HepG2 (cell line): ENCODE measurements around the gene E2F3. TPM values are rescaled to one million over a fixed set of nuclear protein-coding genes. Genes with fewer than 3 reads are reported as not detected.
A peak's percentile ranks its signal among the peaks of the same experiment; 100 is the strongest.

Source experiments
- ATF3 ChIP-seq: sonication (generic); formaldehyde crosslinking; IDR thresholded peaks from 2 replicates; pipeline ENCODE4 v1.4.0; 2020; ENCODE audit warnings: missing genetic modification reagents
- BCLAF1 ChIP-seq: fragments of 450-650 bp; IDR thresholded peaks from 2 replicates; pipeline ENCODE4 v1.6.1; 2017; ENCODE audit warnings: mild to moderate bottlenecking
- GATAD2A ChIP-seq: IDR thresholded peaks from 2 replicates; pipeline ENCODE4 v1.6.1; 2016
- HMGA1 ChIP-seq: sonication (generic); formaldehyde crosslinking; conservative IDR thresholded peaks from 2 replicates; pipeline ENCODE4 v1.4.0; 2020; ENCODE audit warnings: missing genetic modification reagents
- HNF1B ChIP-seq: sonication (generic); formaldehyde crosslinking; IDR thresholded peaks from 2 replicates; pipeline ENCODE4 v1.5.1; 2020; ENCODE audit warnings: mild to moderate bottlenecking, moderate library complexity, missing genetic modification reagents
- ISL2 ChIP-seq: sonication (generic); formaldehyde crosslinking; IDR thresholded peaks from 2 replicates; pipeline ENCODE4 v1.5.0; 2020; ENCODE audit warnings: missing genetic modification reagents
- NCOA2 ChIP-seq: sonication (generic); formaldehyde crosslinking; IDR thresholded peaks from 2 replicates; pipeline ENCODE4 v1.8.0; 2022; ENCODE audit warnings: inconsistent platforms
- PREB ChIP-seq: sonication (generic); formaldehyde crosslinking; IDR thresholded peaks from 2 replicates; pipeline ENCODE4 v1.4.0; 2020; ENCODE audit warnings: missing genetic modification reagents
- SPEN ChIP-seq: sonication (generic); formaldehyde crosslinking; IDR thresholded peaks from 2 replicates; pipeline ENCODE4 v1.5.1; 2020; ENCODE audit warnings: low read depth, mild to moderate bottlenecking, missing genetic modification reagents
- TIGD3 ChIP-seq: sonication (generic); formaldehyde crosslinking; IDR thresholded peaks from 2 replicates; pipeline ENCODE4 v1.5.1; 2020; ENCODE audit warnings: mild to moderate bottlenecking, missing genetic modification reagents, borderline replicate concordance
- ZBTB26 ChIP-seq: IDR thresholded peaks from 2 replicates; pipeline ENCODE4 v1.6.1; 2016; ENCODE audit warnings: missing compliant biosample characterization, missing genetic modification reagents, borderline replicate concordance
- ZC3H13 ChIP-seq: sonication (generic); formaldehyde crosslinking; IDR thresholded peaks from 2 replicates; pipeline ENCODE4 v1.8.1; 2023; ENCODE audit warnings: mild to moderate bottlenecking, missing genetic modification reagents, moderate library complexity
- ZFX ChIP-seq: sonication (generic); formaldehyde crosslinking; IDR thresholded peaks from 2 replicates; pipeline ENCODE4 v1.4.0; 2020; ENCODE audit warnings: mild to moderate bottlenecking, low read depth, missing genetic modification reagents, moderate library complexity
- ZNF256 ChIP-seq: sonication (generic); formaldehyde crosslinking; conservative IDR thresholded peaks from 2 replicates; pipeline ENCODE4 v1.4.0; 2020; ENCODE audit warnings: missing genetic modification reagents
- ZNF274 ChIP-seq: sonication (generic); formaldehyde crosslinking; IDR thresholded peaks from 2 replicates; pipeline ENCODE4 v1.5.1; 2020; ENCODE audit warnings: mild to moderate bottlenecking, missing genetic modification reagents
- ZNF326 ChIP-seq: sonication (generic); formaldehyde crosslinking; IDR thresholded peaks from 2 replicates; pipeline ENCODE4 v1.4.0; 2020; ENCODE audit warnings: missing genetic modification reagents, borderline replicate concordance
- ZNF562 ChIP-seq: sonication (generic); formaldehyde crosslinking; IDR thresholded peaks from 2 replicates; pipeline ENCODE4 v1.8.0; 2022; ENCODE audit warnings: missing genetic modification reagents, borderline replicate concordance
- ZNF577 ChIP-seq: sonication (generic); formaldehyde crosslinking; IDR thresholded peaks from 2 replicates; pipeline ENCODE4 v1.4.0; 2020; ENCODE audit warnings: mild to moderate bottlenecking, low read depth, missing genetic modification reagents, borderline replicate concordance
- ZNF878 ChIP-seq: sonication (generic); formaldehyde crosslinking; IDR thresholded peaks from 2 replicates; pipeline ENCODE4 v1.8.1; 2023; ENCODE audit warnings: mild to moderate bottlenecking, missing genetic modification reagents, moderate library complexity
- polyA plus RNA-seq, 8 experiments: library from polyadenylated mRNA; depleted of rRNA in 3 of 8; stranded (reverse) in 7 of 8; unstranded in 1 of 8; fragments of >200 nt; fragmentation: Illumina TruSeq in 4 of 8; extraction: Trizol in 4 of 8; gene quantifications; 2 replicates each; pipeline versions ENCODE4 v1.2.1 to v1.2.3, GENCODE V29; 2011 to 2016; ENCODE audit warnings: low read depth in 4 of 8, missing spikeins in 1 of 8, mixed read lengths in 1 of 8; ENCODE audit not compliant: insufficient read depth in 1 of 8
- total RNA-seq, 5 experiments: library from RNA; depleted of rRNA; stranded (reverse); fragments of >200 nt; fragmentation: Illumina TruSeq; extraction: Trizol; gene quantifications; 2 replicates each; pipeline ENCODE4 v1.2.3, GENCODE V29; 2016; ENCODE audit warnings: low read depth in 1 of 5

E2F3 gene
- total and polyA plus RNA-seq, 2 of the 13 experiments (the other 11 are each of a cell fraction or from before 2014, with no cell fraction given), result 8.5 to 12.7 TPM

GRCh38 chr6:20540683-20541082 is 139.0 kb downstream of the E2F3 start (continued):
- TF ChIP-seq BCLAF1, result no peak
- TF ChIP-seq ZNF878 (CRISPR knock-in tag), result no peak
- no peak for TF ChIP-seq ZNF577
- 0 out of 2 replicates have a peak, but pooled peaks have one; percentile 40 for TF ChIP-seq GATAD2A (CRISPR knock-in tag)
- no peak for TF ChIP-seq ZNF326
- TF ChIP-seq ISL2 (CRISPR knock-in tag), result no peak
- no peak for TF ChIP-seq ZNF274 (CRISPR knock-in tag)
- TF ChIP-seq HNF1B (CRISPR knock-in tag), result no peak; the same call in 1 of the 2 replicates
- TF ChIP-seq ZFX (CRISPR knock-in tag), result no peak
- TF ChIP-seq SPEN (CRISPR knock-in tag), result no peak
- peak; percentile 74 for TF ChIP-seq ATF3 (CRISPR knock-in tag)
- TF ChIP-seq ZBTB26 (CRISPR knock-in tag), result no peak
- no peak for TF ChIP-seq PREB (CRISPR knock-in tag)
- no peak; the same call in 1 of the 2 replicates for TF ChIP-seq NCOA2 (CRISPR knock-in tag)
- no peak for TF ChIP-seq ZNF562 (CRISPR knock-in tag)
- TF ChIP-seq ZC3H13, result no peak
- TF ChIP-seq ZNF256 (CRISPR knock-in tag), result no peak
- TF ChIP-seq HMGA1 (CRISPR knock-in tag), result no peak
- no peak for TF ChIP-seq TIGD3 (CRISPR knock-in tag)
